ENCODE data around the gene CCDC85C. TPM values are rescaled to one million over a fixed set of nuclear protein-coding genes. Genes with fewer than 3 reads are reported as not detected.

CCDC85C gene
- total and polyA plus RNA-seq, 2 experiments from 2014 or later = 4.5 to 24.9 TPM

GRCh38 chr14:99552021-99552553 lies 51.9 kb downstream of the CCDC85C start:
- no peak overlapping the region for H3K4me3 ChIP-seq
- H3K27me3 ChIP-seq (ENCODE audit: insufficient read depth) = no peaks in the 10 kb centered on the region
- no peaks in the 10 kb centered on the region for H3K36me3 ChIP-seq (ENCODE audit: insufficient read depth)
- TF ChIP-seq ZNF462 (CRISPR knock-in tag; IDR thresholded peaks at IDR 0.05) (no peak), CTCF (conservative IDR thresholded peaks at IDR 0.05; ENCODE audit: low read depth in 2 of 2) (no peak), ZNF331 (CRISPR knock-in tag; IDR thresholded peaks at IDR 0.05; ENCODE audit: low read depth) (no peak)
- ATAC-seq (no peak), DNase-seq (ENCODE audit: low spot score) (no peak)
- H3K36me3 Mint-ChIP-seq (ENCODE audit: low read depth) = no peaks in the 10 kb centered on the region
- H3K27ac ChIP-seq (ENCODE audit: low read depth) = no peak overlapping the region
- H3K4me2 ChIP-seq = no peak overlapping the region
- no peak overlapping the region for H3K27ac Mint-ChIP-seq
- peaks cover 11% of the 10 kb centered on the region for H3K4me1 ChIP-seq (ENCODE audit: insufficient read depth)
- no peaks in the 10 kb centered on the region for H3K9me3 Mint-ChIP-seq
- peaks cover 55% of the 10 kb centered on the region for H3K79me2 ChIP-seq (replicated peaks; ENCODE audit: insufficient read depth)
- H3K9me2 ChIP-seq (ENCODE audit: insufficient read depth) = no peaks in the 10 kb centered on the region
- H3K27me3 Mint-ChIP-seq (ENCODE audit: insufficient read depth, low read depth, poor library complexity) = peaks cover 7% of the 10 kb centered on the region
- peaks cover 41% of the 10 kb centered on the region for H3K4me1 Mint-ChIP-seq
- no peaks in the 10 kb centered on the region for H3F3A ChIP-seq (replicated peaks; ENCODE audit: low read depth)
- H2AFZ ChIP-seq = no peak overlapping the region
- H4K20me1 ChIP-seq (replicated peaks; ENCODE audit: insufficient read depth) = peaks cover 35% of the 10 kb centered on the region
- no peak overlapping the region for H3K4me3 Mint-ChIP-seq
